CD1c-positive myeloid dendritic cell (primary cell): Measurements from ENCODE around the gene UNC13B.

Experiments
- DNase-seq: peaks from one replicate; pipeline ENCODE4 v3.0.0-alpha.2; 2016; ENCODE audit errors: extremely low spot score

UNC13B gene

DNA sequence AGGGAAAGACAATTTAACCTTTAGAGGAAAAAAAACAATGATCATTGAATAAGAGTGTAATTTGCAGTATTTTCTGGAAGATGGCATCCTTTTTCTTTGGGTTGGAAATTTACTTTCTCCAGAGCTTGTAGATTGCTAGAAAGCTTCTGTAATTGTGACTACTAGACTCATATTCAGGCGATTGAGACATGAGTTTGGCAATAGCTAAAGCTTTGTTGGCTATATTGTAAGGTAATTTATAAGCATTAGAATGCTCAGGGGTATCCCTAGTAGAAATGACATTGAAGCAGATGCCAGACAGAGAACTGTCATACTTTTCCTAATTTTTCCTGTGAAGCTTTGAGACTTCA lies 115.3 kb downstream of the UNC13B start:
- DNase-seq, result no peak

- DNase-seq, result no peak
Measured at GRCh38 chr9:35277628-35278359, 116.0 kb downstream of the UNC13B start.

GRCh38 chr9:35279946-35280345 lies 118.1 kb downstream of the UNC13B start:
- no peak for DNase-seq

DNA sequence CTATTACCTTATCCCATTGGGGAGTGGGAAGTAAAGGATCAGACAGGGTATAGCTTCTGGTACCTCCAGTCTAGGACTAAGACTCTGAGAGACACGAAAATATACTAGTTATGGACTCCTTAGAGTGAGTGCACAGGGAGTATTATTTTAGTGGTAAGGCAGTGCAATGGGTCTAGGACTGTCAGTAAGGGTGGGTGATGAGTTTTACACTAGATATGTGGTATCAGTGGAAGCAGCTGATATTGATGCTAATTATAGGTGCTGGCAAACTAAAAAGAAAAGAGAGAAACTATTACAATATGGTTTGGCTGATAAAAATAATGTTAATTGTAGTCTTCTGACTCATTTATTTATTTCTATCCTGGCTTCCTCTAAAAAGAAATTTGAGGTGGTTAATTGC lies 118.6 kb downstream of the UNC13B start:
- no peak for DNase-seq

- DNase-seq, result no peak
Measured at GRCh38 chr9:35285731-35286130, 123.9 kb downstream of the UNC13B start.

DNA sequence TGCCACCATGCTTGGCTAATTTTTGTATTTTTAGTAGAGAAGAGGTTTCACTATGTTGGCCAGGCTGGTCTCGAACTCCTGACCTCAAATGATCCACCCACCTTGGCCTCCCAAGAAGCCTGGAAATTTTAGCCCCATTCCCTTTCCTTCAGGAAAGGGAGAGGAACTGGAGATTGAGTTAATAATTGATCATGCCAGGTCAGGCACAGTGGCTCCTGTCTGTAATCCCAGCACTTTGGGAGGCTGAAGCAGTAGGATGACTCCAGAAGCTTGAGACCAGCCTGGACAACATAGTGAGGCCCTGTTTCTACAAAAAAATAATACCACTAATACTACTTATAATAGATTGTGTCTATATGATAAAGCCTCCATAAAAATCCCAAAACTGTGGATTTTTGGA lies 124.6 kb downstream of the UNC13B start:
- no peak for DNase-seq

DNA sequence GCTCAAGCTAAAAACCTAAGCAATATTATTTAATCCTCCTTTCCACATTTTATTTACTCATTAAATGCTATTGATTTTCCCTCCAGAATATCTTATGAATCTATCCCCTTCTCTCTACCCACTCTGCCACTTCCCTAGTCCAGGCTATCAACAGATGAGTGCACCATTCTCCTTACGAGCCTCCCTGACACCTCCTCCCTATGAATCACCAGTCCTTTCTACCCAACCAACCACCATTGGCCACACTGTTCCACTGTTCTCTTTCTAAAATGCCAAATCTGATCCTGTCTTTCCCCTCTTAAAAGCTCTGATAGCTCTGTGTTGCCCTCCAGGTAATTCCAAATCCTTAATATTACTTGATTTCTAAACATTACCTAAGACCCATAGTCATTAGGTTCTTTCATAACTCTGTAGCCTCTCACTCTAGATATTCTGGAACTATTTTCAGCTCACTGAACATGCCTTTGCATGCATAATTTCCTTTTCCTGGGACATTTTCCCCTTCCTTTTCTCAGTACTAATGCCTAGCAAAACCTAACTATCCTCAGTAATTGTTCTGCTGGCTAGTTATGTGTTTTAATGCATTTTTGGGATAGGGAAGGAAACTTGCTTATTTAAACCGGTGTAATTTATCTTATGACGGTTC lies 126.3 kb downstream of the UNC13B start:
- DNase-seq, result no peak

DNA sequence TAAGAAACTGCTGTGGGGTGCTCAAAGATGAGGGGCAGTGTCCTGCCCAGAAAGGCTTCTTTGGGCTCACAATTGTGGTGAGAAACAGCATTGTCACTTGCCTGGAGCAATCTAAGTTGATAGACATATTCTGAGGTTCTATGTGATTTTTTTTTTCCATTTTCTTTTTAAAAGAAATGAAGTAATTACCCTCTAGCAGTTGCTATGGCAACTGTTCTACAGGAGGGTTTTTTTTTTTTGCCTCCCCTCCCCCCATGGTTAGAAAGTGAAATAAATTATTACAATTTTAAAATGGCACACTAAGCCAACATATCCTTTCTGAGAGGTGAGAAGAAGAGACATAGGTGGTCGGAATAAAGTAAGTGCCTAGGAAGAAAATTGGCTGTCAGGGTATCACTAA lies 127.0 kb downstream of the UNC13B start:
- no peak for DNase-seq

DNA sequence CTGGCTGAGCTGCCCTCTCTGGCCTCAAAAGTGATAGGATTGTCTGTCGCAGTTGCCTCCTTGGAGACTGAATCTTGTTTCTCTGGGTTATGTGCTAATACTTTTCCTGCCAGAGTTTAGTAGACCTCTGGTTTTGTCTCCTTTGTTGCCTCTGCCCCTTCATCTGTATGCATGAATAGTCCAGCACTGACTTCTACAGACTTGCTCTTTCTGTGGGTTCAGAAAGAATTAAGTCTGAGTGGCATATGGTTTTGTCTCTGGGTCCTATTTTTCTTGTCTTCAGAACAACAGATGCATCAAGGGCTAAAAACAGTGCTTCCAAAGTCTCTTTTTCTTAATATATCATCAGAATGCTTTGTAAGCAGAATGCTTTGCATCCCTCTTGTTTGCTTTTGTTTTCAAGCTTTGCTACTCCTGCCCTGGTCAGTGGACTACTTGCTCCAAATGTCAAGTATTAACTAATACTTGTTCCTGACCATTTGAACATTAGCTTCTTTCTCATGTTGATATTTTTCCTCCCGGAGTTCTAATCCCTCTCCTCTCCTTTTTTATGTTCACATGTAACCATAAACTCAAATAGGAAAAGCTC lies 131.7 kb downstream of the UNC13B start:
- DNase-seq, result no peak

DNA sequence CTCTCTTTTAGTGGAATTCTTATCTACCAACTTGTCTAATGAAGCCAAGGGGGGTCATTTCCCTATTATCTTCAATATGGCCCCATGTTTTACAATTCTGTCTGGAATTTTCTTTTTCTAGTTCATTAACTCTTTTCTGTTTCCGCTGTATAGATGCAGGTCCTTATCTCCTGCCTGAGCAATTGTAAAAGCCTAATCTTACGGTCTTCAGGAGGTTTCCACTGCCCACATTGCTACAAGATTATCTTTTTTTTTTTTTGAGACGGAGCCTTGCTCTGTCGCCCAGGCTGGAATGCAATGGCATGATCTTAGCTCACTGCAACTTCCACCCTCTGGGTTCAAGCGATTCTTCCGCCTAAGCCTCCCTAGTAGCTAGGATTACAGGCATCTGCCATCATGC lies 132.3 kb downstream of the UNC13B start:
- no peak for DNase-seq

- DNase-seq, result no peak
Measured at GRCh38 chr9:35294556-35294955, 132.7 kb downstream of the UNC13B start.

DNA sequence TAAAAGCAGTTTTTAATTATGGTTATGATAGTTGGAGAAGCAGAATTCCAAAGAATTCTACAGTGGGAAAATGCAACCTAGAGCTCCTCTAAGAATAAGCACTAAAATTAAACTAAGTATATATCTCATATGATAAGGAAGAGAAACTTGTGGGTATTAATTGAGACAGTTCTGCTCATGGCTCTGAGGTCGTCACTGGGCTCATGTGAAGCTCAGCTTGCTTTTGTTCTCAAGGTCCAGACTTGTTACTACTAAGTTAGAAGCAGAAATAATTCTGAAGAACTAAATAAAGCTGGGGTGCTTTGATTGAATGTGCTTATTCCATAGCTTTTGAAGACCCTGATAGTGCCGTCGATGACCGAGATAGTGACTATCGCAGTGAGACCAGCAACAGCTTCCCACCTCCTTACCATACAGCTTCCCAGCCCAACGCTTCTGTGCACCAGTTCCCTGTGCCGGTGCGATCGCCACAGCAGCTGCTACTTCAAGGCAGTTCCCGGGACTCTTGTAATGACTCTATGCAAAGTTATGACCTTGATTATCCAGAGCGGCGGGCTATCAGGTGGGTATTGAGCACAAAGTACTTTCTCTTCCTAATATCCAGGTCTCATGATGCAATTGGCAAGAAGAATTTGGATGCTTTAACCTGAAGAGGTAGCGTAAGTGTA lies 133.7 kb downstream of the UNC13B start:
- DNase-seq, result no peak

- DNase-seq, result no peak
Measured at GRCh38 chr9:35303567-35303966, 141.8 kb downstream of the UNC13B start.

DNA sequence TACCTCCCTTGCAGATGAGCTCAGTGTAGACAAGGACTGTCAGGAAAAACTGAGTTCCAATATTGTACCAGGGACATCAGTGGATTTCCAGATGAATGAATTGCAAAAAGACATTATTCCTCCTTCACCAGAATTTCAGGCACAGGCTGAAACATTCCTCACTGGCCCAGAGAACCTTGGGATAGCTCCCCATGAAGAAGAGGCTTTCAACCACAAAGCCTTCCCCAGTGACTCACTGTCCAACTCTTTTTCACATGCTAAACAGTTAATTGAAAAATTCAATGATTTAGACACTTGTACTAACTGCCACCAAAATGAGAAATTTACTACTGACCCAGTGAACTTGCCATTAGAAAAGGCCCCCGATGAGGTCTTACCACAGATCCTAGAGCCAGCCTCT lies 144.5 kb downstream of the UNC13B start:
- DNase-seq, result no peak

DNA sequence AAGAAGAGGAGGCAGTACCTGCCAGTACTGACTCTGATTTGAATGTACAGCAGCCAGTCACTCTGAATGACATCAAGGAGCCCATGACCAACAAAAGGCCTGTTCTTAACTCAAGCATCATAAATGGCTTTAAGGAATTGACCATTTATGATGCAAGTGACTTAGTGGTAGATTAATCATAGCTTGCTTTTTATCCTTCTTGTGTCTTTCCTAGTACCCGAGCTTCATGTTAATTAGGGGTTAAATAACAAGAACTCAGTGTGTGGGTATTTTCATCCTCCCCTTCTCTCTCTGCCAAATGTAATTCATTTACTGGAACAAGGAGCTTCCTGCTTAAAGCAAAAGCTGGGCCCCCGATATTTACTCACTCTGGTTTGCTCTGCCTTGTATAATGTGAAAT lies 146.5 kb downstream of the UNC13B start:
- no peak for DNase-seq

- DNase-seq, result no peak
Measured at GRCh38 chr9:35311891-35312639, 150.3 kb downstream of the UNC13B start.

DNA sequence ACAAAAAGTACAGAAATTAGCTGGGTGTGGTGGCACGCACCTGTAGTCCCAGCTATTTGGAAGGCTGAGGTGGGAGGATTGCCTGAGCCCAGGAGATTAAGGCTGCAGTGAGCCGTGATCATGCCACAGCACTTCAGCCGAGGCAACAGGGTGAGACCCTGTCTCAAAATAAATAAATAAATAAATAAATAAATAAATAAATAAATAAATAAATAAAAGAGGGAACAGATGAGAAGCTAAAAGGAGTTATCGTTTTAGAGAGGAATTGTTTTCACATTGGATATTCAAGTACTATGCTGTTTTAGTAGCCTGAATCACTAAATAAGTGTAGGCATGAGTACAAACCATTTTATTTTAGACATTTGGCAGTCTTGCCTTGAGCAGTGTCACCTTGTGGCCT lies 151.7 kb downstream of the UNC13B start:
- DNase-seq, result no peak

GRCh38 chr9:35313916-35314315 lies 152.1 kb downstream of the UNC13B start:
- no peak for DNase-seq

- DNase-seq, result no peak
Measured at GRCh38 chr9:35318741-35319140, 156.9 kb downstream of the UNC13B start.

DNA sequence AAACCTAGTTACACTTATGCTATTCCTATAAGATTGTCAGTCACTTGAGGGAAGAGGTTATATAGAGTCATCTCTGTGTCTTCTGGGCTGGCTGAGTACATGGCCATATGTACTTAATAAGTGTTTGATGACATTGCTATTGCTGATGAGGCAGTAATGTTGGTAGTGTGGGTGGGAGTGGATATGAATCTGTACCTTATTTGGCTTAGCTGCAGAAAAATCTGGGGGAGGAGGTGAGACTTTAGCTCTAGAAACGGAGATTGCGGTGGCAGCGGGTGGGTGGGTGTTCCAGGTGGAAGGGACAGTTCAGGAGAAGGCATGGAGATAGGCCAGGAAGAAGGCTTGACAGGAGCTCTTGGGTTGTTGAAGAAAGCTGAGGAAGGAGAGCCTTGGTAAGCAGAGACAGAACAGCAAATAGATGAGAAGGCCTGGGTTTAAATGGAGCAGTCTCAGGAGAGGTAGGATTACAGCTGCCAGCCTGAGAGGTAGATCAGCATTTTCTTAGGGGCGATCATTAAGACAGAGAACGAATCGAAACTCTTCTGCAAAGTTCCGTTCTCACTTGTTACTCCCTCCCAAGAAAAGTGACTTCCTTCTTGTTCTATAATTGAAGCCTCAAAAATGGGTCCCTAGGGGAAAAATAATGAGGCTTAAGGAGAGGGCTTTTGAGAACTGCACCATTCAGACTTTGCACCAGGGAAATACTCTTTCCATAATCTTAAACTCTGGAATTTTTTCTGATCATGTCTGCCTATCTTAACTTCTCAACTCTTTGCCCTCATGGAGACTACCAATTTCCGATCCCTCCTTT lies 160.5 kb downstream of the UNC13B start:
- DNase-seq, result no peak

DNA sequence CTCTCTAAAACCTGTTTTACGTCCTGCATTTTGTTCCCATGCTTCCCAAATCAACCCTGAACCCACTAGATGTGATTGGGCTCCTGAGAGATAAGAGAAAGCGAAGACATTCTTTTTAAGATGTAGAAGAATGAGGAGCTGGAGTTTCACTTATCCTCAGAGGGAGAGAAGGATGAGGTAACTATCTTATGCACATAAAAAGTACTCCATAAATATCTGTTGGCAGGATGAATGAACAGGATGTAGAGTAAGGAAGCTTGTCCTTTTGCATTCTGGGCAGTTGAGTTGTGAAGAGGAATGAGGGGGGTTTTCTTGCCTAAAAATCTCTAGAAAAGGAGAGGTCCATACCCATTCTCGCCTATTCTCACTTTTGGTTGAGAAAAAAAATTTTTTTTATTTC lies 163.2 kb downstream of the UNC13B start:
- DNase-seq, result no peak
